Activated CD8-positive, alpha-beta memory T cell treated with anti-CD3 and anti-CD28 coated beads for 48 hours (primary cell): ENCODE results near the gene GMEB2.
"Not testable (repeated sequence)": the region's sequence is repeated elsewhere in the genome, so short reads cannot be mapped to it uniquely, and the experiment has no call there.

Source experiments
- DNase-seq, 3 experiments: peaks; one replicate each; pipeline ENCODE4 v3.0.0-alpha.2; 2020; ENCODE audit warnings: low read depth in 2 of 3, low spot score in 2 of 3

GMEB2 gene

DNA sequence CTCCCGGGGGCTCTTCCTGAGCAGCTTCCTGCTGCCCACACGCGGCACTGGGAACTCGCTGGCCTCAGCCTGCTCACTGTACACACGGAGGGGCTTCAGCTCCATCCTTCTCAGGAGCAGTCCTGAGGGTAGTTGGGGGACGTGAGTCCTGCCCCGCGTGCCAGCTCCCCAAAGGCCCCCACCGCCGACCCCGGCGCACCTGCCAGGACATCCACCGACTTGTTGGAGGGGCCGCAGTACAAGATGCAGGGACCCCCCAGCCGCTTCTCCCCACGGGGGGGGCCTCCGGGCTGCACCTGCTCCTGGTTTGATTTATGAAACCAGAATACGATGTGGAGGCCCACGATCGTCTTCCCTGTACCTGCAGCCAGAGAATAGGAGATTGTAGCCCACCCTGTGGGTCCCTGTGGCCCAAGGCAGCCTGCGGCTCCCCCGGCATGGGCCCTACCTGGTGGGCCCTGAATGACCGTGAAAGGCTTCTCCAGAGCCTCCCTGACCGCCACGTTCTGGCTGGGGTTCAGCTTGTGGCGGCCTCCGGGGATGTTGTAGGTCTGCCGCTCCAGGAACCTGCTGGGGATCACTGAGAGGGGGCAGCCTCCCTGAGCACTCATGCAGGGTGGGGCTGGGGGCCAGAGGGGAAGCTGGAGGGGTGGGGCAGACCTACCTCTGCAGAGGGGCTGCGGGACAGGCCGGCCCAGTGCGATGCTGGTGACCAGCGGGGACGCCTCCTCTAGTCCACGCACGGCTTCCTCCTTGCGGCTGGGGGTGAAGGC is 65.1 kb downstream of the GMEB2 start:
- no peak for DNase-seq

DNA sequence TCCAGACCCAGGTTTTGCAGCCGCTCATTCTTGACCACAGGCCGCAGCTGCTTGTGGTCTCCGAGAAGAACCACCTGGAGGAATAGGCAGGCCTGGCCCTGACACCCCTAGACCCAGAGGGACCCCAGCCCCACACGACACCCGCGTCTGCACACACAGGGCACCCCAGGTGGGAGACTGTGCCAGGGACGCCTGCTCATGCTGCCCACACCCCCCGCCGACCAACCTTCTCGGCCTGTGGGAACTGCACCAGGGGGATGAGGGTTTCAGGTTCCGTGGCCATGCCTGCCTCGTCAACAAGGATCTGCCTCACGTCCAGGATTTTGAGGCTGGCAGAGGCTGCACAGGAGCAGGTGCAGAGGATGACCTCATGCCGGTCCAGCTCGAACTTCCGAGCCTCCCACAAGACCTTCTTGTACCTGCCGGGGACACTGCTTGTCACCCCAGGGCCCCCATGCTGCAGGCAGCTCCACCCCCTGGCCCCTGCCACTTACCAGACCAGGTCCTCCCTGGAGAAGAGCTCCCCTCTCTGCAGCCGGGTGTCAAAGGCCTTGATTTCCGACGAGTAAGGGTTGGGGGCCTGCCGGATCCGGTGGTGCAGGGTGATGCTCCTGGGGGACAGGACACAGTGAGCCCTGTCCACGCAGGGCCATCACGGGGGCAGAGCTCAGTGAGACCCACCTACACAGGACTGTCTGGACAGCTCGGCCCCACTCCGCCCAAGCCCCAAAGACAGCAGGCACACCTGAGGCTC is 65.9 kb downstream of the GMEB2 start:
- no peak for DNase-seq

DNA sequence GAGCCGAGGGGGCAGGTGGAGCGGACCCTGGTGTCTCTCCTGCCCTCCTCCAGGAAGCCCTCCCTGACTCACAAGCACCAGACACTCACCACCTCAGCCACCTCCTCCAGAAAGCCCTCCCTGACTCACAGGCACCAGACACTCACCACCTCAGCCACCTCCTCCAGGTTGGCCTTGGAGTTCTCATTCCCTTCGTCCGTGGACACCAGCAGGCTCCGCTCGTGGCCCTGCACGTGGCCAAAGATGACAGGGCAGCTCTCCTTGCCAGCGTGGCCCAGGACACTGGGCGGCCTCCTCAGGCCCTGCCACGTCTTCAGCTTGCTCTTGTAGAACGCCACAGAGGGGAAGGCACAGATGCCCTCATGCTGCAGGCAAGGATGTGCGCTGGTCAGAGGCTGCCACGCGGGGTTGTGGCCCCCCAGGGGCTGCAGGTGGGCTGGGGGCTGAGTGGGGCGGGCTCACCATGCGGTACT is 66.5 kb downstream of the GMEB2 start:
- no peak for DNase-seq

DNA sequence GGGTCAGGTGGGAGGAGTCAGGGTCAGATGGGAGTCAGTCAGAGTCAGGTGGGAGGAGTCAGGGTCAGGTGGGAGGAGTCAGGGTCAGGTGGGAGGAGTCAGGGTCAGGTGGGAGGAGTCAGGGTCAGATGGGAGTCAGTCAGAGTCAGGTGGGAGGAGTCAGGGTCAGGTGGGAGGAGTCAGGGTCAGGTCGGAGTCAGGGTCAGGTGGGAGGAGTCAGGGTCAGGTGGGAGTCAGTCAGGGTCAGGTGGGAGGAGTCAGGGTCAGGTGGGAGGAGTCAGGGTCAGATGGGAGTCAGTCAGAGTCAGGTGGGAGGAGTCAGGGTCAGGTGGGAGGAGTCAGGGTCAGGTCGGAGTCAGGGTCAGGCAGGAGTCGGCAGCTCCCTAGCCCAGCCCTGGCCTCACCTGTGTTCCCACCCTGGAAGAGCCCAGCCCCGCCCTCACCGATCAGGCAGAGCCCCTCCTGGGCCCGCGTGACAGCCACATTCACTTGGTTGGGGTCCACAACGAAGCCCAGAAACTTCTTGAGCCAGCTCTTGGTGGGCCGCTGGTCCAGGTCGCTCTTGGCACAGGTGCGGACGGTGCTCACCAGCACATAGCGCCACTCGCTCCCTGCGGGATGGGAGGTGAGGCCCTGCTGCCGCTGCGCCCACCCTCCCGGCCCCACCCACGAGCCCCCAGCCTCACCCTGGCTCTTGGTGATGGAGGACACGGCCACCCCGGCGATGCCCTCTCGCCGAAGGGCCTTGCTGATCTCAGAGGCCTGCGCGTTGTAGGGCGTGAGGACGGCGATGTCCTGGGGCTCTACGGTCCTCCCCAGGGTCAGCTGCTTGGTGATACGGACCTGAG is 67.2 kb downstream of the GMEB2 start:
- DNase-seq, result not testable (repeated sequence)

DNA sequence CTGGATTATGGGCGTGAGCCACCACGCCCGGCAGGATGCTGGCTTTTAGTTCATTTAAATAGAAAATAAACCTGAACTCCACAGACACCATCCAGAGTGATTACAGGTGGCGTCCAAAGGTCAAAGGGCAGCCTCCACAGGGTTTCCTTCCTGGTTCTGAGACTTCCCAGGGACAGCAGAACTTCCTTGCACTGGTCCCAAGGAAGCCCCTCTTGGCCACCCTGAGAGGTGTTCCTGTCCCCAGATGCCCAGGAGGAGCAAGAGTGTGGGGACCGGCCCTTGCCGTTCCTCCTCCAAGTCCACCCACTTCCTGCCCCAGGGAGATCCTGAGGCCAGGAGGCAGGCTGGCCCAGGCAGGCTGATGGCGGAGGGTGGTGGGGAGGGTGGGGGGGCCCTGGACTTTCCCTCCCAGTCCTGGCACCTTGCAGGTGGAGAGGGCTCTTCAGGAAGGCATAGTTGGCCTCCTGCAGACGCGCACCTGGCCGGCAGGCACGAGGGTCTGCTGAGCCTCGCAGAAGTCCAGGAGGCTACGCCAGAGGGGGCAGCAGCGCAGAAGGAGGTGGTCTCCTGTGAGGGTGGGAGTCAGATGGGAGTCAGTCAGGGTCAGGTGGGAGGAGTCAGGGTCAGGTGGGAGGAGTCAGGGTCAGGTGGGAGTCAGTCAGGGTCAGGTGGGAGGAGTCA is 68.0 kb downstream of the GMEB2 start:
- DNase-seq, result no peak

DNA sequence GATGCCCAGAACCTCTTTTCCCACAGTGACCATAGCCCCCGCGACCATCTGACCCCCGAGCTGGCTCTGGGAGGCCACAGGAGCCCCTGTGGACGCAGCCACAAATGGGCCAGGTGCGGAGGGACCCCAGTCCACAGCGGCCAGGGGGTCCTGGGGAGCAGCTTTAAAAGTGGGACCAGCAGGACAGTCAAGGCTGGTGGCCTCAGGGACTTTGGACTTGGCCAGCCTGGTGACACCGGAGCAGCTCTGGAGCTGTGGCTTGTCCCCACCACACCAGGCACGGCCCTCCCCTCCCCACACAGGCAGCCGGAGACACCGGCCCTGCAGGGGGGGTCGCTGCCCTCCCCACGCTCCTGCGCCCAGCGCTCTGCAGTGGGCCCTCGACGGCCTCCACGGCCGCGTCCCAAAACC is 69.4 kb downstream of the GMEB2 start:
- no peak for DNase-seq

DNA sequence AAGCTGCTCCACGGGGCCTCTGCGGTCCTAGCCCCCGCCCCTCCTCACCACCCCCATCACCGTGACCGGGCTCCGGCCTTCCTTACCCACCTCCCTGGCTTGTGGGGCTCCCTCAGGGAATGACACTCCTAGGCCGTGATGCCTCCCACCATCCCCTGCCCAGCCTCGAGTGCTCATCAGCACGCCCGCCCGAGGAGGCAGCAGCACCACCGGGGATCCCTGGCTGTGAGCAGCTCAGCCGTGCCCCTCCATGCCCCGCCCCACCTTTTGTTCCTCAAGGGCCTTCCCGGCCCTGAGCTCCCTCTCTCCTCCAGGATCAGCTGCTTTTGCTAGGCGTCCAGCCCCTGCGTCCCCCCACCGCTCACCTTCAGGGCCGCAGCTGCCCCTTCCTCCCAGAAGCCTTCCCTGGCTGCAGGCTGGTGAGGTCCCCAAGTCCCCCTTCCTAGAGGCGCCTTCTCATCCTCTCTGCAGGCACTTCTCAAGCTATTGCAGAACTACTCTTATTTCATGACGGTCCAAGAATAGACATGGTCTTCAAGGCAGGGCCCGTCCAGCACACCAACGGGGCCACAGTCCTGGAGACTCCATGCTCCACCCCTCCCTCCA is 69.9 kb downstream of the GMEB2 start:
- no peak for DNase-seq

DNA sequence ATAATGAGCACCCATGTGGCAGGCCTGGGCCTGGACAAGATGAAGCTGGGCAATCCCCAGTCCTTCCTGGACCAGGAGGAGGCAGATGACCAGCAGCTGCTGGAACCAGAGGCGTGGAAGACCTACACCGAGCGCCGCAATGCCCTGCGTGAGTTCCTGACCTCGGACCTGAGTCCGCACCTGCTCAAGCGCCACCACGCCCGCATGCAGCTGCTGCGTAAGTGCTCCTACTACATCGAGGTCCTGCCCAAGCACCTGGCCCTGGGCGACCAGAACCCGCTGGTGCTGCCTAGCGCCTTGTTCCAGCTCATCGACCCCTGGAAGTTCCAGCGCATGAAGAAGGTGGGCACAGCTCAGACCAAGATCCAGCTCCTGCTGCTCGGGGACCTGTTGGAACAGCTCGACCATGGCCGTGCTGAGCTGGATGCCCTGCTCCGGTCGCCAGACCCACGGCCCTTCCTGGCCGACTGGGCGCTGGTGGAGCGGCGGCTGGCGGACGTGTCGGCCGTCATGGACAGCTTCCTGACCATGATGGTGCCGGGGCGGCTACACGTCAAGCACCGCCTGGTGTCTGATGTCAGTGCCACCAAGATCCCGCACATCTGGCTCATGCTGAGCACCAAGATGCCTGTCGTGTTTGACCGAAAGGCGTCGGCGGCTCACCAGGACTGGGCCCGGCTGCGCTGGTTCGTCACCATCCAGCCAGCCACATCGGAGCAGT is 71.1 kb downstream of the GMEB2 start:
- DNase-seq, result no peak

DNA sequence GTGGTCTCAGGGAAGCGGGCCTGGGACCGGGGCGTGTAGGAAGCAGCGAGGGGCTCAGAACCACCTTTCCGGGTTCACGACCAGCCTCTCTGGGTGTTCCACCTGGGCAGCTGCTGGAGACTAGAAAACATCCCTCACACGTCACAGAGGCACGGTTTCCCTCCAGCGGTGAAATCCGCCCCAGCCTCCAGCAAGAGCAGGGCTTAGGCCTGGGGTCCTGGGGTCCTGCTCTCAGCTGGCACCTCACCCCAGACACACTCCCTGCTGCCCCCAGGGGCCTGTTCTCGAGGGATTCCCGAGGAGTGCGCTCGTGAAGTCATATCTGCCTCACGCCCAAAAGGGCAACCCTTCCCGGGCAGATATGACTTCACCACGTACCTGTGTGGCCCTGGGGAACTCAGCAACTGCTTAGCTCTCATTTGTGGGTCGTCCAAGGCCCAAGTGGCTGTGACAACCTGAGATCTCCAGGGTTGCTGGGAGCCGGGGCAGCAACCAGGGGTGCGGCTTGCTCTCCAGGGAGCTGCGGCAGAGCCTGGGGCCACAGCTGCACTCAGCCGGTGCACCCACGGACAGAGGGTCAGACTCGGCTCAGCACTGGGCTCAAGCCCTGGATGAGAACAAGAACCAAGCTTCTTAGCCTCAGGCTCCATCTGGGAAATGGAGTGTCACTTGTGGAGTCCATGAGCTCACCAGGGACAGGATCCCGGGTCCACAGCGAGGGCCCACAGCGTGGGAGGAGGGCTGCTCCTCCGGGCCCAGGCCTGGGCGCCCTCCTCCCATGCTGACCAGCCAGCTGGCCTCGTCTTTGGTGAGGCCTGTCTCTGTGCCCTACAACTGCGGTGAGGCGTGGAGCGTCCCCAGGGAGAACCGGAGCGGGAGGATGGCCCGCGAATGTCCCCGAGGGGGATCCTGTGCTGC is 72.3 kb downstream of the GMEB2 start:
- no peak for DNase-seq

DNA sequence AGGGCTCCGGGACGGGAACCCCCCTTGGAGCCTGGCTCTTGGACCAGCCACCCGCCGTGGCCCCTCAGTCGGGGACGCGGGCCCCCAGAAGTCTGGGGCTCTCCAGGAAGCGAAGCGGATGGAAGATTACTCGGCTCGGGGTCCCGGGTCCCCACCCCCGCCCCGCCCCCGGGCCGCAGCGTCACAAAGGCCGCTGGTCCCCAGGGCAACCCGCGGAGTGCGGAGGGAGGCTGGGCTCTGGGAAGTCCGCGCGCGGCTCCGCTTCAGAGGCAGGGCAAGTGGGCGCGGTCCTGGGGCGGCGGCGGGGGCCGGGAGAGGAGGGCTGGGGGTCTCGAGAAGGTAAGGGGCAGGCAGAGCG is 73.0 kb downstream of the GMEB2 start, which contains the start of gene FNDC11:
Gene FNDC11 (plus strand): TSS at position 227 of the 358 bp plus-strand sequence. CDS start 1,505 bp downstream, outside the sequence.
- DNase-seq, result no peak

DNA sequence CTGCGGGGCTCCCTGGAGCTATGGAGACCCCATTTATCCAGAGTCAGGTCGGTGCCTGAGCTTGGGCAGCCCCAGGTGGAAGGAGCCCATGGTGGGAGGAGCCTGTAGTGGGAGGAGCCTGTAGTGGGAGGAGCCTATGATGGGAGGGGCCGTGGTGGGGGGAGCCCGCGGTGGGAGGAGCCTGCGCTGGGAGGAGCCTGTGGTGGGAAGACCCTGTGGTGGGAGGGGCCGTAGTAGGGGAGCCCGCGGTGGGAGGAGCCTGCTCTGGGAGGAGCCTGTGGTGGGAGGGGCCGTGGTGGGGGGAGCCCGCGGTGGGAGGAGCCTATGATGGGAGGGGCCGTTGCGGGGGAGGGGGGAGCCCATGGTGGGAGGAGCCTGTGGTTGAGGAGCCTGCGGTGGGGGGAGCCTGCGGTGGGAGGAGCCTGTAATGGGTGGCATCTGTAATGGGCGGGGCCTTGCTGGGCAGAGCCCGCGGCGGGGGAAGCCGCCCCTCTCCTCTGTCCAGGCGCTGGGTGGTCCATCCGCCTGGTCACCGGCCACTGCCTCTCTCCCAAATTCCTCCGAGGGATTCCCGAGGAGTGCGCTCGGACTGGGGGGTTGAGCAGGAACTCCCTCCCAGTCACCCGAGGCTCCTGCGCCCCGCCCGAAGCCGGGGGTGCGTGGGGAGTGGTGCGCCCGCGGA is 73.5 kb downstream of the GMEB2 start:
- DNase-seq, result peak; percentile 52 to 90 (median 79)

DNA sequence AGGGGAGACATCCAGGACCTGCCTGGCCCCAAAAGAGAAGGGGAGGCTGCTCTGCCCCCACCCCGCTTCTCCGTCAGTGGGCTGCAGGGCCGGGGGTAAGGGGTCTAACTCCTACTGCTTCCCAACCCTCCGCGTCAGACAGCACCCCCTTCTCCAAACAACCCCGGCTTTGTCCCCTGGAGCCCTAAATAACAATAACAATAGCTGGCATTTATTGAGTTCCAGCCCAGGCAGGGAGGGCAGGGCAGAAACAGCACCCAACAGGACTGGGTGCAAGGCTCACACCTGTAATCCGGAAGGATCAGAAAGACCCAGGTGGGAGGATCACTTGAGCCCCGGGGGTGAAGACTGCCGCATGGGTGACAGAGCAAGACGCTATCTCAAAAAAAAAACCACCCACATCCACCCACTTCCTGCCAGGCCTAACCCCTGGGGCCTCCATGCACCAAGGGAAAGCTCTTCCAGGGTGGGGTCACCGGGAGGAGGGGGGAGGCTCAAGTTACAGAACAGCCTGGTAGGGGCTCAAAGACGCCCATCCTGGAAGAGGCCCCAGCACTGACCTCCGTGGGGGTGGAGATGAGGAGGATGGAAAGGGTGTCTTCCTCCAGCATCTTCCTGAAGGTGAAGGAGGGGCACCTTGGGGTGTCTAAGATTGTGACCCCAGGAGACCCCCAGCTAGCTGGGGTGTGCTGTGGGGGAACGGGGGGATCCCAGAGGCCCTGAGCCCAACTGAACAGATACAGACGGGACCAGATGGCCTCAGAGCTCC is 74.2 kb downstream of the GMEB2 start:
- DNase-seq, result no peak

DNA sequence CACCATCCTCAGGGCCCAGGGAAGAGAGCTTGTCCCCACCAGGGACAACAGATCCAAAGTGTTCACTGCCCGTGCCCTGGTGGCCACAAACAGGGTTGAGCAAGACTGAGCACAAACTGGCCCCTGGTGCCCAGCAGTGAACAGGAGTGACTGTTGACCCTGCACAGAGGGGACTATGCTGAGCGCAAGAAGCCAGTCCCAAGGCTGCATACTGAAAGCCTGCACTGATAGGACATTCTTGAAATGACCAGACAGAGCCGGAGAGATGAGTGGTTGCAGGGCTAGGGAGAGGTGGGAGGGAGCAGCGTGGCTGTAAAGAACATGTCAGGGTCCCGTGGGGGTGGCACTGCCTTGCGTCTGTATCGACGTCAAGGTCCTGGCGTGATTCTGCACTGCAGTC is 75.8 kb downstream of the GMEB2 start:
- DNase-seq, result no peak

DNA sequence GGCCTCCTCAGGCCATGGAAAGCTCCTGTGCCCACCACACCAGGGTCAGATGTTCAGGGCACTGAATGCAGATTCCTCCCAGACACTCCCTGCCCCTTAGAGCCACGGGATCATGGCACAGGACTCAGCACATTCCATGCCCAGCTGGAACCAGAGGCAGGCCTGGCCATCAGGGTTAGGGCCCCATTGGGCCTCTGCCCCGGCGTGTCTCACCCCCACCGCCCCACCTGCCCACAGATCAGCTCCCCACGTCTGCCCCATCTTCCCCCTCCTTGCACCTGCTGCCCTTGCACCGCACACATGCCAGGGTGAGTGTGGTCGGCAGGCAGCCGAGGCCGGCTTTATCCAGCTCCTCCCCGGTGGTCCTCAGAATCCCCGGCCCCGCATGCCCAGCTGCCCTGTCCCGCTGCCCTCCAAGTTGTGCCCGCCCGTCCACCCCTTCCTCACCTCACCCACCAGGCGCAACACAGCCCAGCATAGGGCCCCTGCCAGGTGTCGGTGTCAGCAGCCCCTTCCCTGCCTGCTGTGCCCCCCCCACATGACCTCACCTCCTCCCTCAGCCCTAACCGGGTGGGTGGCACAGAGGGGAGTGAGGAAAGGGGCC is 77.1 kb downstream of the GMEB2 start:
- DNase-seq, result no peak

DNA sequence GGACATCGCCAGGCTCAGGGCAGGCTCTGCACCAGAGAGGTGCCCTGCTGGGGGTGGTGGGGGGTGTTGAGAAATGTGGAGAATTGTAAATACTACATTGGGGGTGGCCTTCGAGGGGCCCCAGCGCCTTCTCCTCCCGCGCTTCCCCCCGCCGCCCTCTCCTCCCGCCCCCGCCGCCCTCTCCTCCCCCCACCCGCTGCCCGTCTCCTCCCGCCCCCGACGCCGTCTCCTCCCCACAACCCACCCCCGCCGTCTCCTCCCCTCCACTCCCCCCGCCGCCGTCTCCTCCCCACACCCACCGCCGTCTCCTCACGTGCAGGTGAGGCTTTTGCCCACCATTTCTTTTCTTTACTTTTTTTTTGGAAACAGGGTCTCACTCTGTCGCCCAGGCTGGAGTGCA is 77.9 kb downstream of the GMEB2 start:
- no peak for DNase-seq

DNA sequence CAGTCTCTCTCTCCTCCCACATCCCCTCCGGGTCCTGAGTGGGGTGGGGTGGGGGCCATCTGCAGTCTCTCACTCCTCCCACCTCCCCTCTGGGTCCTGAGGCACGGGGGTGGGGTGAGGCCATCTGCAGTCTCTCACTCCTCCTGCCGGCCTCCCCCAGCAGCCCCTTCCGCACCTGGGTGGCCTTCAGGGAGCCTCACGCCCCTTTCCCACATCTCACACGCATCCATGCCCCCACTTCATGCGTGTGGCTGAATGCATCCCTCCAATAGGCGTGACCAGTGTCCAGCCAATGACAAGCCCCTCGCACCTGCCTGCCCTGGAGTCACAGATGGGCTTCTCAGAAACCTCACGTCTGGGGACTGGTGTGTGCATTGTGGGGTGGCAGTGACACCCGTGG is 78.4 kb downstream of the GMEB2 start:
- DNase-seq, result no peak
